Occipital lobe (tissue), 2 donors: ENCODE data around the gene SIPA1L3. TPM values are rescaled to one million over a fixed set of nuclear protein-coding genes. Genes with fewer than 3 reads are reported as not detected.

Experiments used
- DNase-seq: peaks from one replicate; lab custom pipeline; 2025; lab: John Stamatoyannopoulos, UW
- total RNA-seq: library from RNA; depleted of rRNA; stranded (reverse); fragments of >200 nt; gene quantifications from one replicate; pipeline ENCODE4 v1.2.3, GENCODE V29; 2014

SIPA1L3 gene
- total RNA-seq, 1 donor from 2014 or later = 8.6 TPM

- DNase-seq = no peak
These were observed 198.6 kb downstream of the SIPA1L3 start for GRCh38 chr19:38105574-38105973.

- DNase-seq = no peak
These were observed 200.1 kb downstream of the SIPA1L3 start for GRCh38 chr19:38107129-38107528.

GRCh38 chr19:38111898-38112297, 204.9 kb downstream of the SIPA1L3 start:
- no peak for DNase-seq

GRCh38 chr19:38114651-38115050, 207.6 kb downstream of the SIPA1L3 start:
- no peak for DNase-seq

GRCh38 chr19:38115271-38115802, 208.3 kb downstream of the SIPA1L3 start:
- no peak for DNase-seq

GRCh38 chr19:38118176-38118575, 211.2 kb downstream of the SIPA1L3 start:
- no peak for DNase-seq

DNA sequence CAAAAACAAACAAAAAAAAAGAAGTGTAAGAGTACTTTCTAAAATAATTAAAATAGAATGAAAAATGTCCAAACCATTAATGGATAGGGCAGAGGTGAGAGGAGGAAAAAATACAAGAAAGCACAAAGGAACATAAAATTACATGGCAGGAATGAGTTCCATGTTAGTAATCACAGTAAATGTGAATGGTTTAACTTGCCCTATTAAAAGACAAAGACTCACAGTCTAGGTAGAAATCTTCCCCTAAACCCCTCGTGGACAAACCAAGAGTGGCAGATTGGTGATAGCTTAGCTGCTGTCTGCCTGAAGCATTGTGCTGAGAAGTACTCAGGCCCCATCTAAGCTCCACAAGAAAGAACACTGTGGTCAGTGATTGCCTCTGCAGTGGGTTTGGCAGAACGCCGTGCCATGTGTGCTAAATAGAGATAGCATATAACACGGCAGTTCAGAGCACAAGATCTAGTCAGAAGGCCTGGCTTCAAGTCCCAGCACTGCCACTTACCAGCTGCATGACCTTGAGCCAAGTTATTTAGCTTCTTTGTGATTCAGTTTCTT, 213.5 kb downstream of the SIPA1L3 start:
- no peak for DNase-seq

DNA sequence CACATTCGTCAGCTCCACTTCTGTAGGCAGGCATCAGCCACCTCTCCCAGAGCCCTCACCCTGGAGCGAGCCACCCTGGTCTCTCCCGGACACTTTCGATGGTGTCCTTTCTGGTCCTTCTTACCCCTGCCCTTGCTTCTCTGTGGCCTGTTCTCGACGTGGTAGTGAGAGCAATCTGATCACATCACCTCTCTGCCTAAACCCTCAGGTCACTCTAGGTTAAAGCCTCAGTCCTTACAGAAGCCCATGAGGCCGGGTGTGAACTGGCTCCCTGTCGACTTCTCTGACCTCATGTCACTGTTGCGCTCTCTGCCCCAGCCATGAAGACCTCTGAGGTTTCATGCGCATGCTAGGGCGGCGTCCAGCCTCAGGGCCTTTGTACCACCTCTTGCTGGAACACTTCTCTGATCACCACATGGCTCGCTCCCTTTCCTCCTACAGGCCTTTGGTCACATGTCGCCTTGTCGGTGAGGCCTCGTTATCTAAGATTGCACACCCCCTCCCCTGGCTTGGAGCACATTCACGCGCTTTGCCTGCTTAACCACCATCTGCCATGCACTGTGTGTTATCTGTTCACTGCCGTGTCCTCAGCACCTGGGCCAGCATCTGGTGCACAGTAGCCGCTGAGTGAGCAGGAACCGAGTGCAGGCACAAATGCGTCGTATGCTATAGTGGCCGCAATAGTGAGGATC, 215.5 kb downstream of the SIPA1L3 start:
- DNase-seq = no peak

DNA sequence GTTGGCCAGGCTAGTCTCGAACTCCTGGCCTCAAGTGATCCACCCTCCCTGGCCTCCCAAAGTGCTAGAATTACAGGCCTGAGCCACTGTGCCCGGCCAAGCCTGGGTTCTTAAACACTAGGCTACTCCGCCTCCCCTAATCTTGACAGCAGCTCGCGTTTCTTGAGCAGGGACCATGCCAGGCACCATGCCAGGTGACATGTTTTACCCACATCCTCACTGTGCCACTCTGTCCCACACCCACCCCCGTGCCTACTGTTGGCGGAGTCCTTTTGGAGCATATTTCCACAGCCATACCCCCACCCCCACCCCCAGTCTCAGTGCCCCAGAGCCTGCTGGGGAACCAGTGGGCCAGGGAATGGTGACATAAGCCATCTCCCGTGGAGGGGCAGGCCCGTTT, 218.2 kb downstream of the SIPA1L3 start:
- DNase-seq = no peak

GRCh38 chr19:38130399-38130798, 223.4 kb downstream of the SIPA1L3 start:
- no peak for DNase-seq

GRCh38 chr19:38132781-38133180, 225.8 kb downstream of the SIPA1L3 start:
- no peak for DNase-seq

- DNase-seq = no peak
These were observed 226.3 kb downstream of the SIPA1L3 start for GRCh38 chr19:38133319-38133718.

DNA sequence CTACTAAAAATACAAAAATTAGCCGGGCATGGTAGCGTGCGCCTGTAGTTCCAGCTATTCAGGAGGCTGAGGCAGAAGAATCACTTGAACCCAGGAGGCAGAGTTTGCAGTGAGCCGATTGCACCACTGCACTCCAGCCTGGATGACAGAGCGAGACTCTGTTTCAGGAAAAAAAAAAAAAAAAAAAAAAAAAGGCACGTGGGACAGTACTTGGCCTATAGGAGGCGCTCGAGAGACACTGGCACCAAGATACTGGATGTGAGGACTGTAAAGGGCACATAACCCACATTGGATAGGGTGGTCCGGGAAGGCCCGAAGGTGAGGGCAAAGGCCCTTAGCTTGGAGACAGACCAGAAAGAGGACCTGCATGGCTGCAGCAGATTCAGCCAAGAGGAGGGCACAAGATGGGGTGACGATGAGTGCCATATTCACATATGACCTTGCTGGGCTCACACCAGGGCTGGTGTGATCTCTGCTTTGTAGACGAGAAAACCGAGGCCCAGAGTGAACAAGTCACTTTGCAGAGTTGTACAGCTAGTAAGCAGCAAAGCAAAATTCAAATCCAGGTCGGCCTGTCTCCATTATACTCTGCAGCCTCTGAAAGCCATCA, 227.6 kb downstream of the SIPA1L3 start:
- DNase-seq = no peak

GRCh38 chr19:38135150-38135998, 228.4 kb downstream of the SIPA1L3 start:
- no peak for DNase-seq

DNA sequence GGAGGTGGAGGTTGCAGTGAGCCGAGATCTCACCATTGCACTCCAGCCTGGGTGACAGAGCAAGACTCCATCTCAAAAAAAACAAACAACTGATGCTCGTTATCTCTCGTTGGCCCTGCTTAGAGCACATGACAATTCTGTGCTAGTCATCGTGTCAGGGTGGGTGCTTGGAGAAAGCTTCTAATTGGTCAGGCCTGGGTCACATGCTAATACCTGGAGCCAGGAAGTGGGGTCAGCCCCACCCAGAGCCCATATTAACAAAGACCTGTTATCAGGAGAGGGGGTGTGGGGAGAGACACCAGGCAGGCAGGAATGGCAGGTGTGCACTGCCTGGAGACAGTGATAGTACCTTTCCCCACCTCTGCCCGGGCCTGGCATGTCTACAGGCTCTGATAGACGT, 232.1 kb downstream of the SIPA1L3 start:
- no peak for DNase-seq

DNA sequence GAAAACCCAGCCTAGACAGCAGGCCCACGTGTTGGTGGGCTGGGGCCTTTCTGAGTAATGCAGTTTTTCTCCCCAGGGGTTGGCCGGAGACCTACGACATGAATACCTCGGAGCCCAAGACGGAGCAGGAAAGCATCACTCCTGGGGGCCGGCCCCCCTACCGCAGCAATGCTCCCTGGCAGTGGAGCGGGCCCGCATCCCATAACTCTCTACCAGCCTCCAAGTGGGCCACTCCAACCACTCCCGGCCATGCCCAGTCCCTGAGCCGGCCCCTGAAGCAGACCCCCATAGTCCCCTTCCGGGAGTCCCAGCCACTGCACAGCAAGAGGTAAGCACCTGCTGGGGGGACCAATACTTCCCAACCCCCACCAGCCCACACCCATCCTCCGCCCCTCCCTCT, 234.1 kb downstream of the SIPA1L3 start:
- DNase-seq = no peak

GRCh38 chr19:38142176-38143035, 235.4 kb downstream of the SIPA1L3 start:
- DNase-seq = peak; percentile 57

GRCh38 chr19:38143847-38144246, 236.8 kb downstream of the SIPA1L3 start:
- DNase-seq = no peak

- no peak for DNase-seq
These were observed 237.7 kb downstream of the SIPA1L3 start for GRCh38 chr19:38144667-38145066.

- DNase-seq = no peak
These were observed 238.6 kb downstream of the SIPA1L3 start for GRCh38 chr19:38145623-38146022.

- DNase-seq = no peak
These were observed 241.3 kb downstream of the SIPA1L3 start for GRCh38 chr19:38148337-38148736.
